ENCODE measurements around the gene GTPBP10.

DNA sequence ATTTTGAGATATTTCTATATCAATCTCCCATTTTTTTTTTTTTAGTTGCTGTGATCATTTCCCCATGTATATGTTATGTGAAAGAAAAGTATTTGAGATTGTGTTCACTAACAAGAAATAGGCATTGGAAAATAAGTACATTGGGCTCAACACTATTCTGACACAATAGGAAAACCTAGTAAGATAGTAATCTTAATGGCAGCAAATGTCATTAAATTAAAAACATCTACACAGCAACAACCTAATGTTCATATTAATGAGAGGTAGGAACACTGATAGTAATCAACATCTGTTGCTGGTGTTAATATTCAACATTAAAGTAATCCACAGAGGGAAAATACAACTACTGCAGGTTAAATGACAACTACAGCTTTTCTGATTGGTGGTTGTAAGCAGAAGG, 1.5 kb upstream of the GTPBP10 start:
- TF ChIP-seq, protein P1, sequence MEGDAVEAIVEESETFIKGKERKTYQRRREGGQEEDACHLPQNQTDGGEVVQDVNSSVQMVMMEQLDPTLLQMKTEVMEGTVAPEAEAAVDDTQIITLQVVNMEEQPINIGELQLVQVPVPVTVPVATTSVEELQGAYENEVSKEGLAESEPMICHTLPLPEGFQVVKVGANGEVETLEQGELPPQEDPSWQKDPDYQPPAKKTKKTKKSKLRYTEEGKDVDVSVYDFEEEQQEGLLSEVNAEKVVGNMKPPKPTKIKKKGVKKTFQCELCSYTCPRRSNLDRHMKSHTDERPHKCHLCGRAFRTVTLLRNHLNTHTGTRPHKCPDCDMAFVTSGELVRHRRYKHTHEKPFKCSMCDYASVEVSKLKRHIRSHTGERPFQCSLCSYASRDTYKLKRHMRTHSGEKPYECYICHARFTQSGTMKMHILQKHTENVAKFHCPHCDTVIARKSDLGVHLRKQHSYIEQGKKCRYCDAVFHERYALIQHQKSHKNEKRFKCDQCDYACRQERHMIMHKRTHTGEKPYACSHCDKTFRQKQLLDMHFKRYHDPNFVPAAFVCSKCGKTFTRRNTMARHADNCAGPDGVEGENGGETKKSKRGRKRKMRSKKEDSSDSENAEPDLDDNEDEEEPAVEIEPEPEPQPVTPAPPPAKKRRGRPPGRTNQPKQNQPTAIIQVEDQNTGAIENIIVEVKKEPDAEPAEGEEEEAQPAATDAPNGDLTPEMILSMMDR (IDR thresholded peaks at IDR 0.05): no peak
- TF ChIP-seq POLR2AphosphoS5 (IDR thresholded peaks at IDR 0.05): no peak
- TF ChIP-seq EP300 (IDR thresholded peaks at IDR 0.05): no peak

Measured in sigmoid colon (tissue), 4 donors.